Stimulated activated CD4-positive, alpha-beta T cell treated with anti-CD3 and anti-CD28 coated beads, TNF-alpha, amount 100 ng/mL, for 4 hours (primary cell): ENCODE data around the gene NOSTRIN.
"Not testable (repeated sequence)": the region's sequence is repeated elsewhere in the genome, so short reads cannot be mapped to it uniquely, and the experiment has no call there.

Source experiments
- DNase-seq, 3 experiments: peaks; one replicate each; pipeline ENCODE4 v3.0.0-alpha.2; 2020; ENCODE audit warnings: low read depth in 3 of 3

The NOSTRIN gene

GRCh38 chr2:168789776-168790175, 12.7 kb upstream of the NOSTRIN start:
- DNase-seq, result no peak

DNA sequence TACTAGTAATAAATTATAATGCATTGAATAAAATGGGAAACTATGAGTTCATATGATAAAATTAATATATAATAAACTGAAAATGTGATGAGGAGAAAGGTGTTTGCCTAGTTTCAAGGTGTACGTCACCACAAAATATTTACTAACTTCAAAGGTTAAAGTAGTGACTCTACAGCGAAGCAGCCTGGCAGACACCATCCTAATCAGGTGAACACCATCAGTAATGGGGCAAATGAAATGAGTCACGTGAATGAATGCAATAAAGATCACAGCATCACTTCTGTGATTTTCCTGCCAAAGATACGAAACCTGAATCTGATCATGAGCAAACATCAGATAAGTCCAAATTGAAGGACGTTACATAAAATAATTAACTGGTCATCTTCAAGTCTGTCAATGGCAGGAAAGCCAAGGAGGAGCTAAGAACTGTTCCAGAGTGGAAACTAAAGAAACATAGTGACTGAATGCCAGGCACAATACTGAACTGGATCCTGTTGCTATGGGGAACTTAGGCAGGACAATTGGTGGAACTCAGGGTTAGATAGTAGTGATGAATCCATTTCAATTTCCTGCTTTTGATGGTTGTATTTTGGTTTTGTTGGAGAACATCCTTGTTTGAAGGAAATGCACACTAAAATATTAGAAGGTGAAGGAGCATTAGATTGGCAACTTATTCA, 12.1 kb upstream of the NOSTRIN start:
- no peak for DNase-seq

- not testable (repeated sequence) for DNase-seq
Observed at GRCh38 chr2:168791140-168791539, 11.3 kb upstream of the NOSTRIN start.

DNA sequence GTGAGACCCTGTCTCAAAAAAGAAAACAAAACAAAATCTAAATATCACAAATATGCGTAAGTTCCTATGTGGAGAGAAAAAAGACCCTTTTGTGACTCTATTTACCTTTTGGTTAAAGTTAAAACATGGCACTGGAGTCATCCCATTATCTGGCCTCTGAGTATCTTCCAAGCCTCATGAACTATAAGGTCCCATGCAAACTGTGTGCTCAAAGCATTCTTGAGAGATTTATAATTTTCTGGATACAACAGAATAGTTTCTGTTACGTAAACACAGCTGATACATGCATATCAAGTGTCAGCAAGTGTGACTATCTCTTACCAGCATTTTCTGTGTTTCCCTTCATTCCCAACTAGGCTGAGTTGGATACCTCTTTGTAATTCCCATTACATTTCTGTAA, 8.8 kb upstream of the NOSTRIN start:
- no peak for DNase-seq

DNA sequence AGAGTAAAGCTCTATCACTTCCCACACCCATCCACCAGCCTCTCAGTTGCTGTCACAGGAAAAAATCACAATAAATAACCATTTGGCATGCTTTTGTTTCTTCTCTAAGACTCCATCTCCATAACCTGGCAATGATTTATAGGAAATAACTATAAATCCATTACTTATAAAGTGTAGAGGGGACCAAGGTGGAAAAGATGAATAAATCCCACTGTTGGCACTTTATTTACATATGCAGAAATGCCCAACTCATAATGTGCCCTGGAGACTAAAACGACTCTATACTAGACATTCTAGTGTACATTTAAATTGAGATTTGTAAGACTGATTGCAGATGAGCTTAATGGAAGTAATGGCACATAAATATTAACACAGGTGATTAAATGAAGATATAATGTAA, 7.5 kb upstream of the NOSTRIN start:
- no peak for DNase-seq

DNA sequence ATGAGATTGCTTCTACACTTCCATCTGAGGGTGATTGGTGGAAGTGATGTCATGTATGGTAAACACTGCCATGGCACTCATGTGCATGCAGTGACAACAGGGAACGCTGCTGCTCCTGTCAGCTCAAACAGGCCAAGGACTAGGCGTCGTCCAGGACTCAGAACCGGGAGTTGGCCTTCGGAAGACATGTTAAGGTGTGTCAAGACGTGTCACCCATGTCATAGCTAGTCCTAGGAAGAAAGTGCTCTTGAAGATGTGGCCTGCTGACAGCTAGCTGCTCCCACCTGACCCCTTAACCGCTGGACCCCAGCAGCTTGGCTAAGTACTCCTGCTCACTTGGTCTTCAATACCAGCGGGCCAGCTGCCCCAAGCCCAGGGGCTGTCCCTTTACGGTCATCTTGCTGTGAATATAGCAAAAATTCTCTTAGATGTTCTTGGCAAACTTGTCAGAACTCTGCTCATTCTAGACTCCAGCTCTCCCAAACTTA, 6.3 kb upstream of the NOSTRIN start:
- no peak for DNase-seq

DNA sequence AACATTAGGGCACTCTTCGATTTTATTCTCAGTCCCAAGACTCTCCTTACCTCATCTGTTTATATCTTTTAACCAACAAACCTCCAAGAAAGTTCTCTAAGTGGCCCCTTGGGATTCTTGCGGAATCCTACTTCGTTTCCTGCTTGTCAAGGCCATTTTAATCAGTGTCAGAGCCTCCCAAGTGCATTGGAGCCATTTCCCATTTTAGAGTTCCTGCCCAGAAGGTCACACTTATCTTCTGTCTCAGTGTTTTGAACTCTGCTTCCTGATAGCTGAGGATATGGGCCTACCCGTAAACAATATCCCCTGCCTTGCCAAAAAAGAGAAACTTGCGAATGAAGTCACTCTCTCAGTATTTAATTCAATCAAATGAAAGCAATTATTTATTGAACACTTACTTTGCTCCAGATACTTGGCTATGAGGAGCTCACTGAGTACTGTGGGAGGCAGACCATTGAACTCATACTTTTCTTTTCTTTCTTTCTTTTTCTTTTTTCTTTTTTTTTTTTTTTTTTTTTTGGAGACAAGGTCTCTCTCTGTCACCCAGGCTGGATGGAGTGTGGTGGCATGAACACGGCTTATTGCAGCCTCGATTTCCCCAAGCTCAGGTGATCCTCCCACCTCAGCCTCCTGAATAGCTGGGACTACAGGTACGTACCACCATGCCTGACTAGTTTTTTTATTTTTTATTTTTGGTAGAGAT, 5.7 kb upstream of the NOSTRIN start:
- no peak for DNase-seq

GRCh38 chr2:168797286-168797655, 5.2 kb upstream of the NOSTRIN start:
- no peak for DNase-seq

DNA sequence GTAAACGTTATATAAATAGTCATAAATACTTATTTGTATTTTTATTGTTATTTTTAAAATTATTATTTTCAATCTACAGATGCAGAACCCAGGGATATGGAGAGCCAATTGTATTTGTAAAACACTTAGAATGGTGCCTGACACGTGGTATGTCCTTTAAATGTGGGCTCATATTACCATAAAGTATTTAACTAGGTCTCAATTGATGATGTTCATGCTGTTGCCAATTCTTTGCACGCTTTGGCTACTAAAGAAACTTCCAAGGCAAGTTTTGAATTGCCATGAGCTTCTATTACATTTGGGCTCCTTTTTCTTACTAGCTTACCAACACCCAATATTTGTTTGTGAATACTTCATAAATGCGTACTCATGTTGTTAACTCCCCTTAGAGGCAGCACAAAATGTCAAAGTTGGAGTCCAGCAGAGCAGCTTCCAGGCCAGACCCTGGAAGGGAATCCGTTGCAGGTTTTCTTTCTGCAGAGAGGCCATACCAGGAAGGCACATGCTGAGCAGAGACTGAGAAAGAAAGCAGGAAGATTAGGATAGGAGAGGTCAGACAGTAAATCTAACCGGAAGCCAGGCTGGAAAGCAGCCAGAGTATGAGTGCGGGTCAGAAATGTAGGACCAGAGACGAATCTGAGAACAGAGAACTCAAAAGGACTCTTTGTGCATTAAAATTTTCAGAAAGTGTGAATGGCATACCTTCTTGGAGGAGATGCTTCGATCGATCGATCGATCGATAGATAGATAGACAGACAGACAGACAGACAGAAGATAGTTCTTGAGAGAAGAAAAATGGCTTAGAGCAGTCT, 4.2 kb upstream of the NOSTRIN start:
- DNase-seq, result no peak

DNA sequence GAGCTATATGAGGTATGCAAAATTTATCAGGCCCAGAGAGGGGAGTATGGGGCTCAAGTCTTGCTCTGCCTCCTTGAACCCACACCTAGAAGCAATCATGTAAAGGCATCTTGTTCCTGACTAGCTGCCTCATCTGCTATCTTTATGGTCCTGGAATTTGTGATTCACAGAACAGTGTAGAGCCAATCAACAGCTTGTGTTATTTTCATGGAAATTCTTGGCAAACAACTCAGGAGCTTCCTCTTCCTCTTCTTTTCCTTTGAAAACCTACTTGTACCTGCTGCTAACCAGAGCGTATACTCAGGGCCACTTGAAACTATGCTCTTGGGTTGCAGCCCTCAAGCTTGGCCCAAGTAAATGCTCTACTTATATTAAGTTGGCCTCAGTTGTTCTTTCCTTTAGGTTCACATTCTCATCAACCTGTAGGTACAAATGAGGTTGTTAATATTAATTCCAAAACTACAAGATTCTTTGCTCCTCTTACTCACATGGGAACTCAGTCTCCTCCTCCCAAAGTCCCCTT, 3.5 kb upstream of the NOSTRIN start:
- no peak for DNase-seq

- no peak for DNase-seq
Observed at GRCh38 chr2:168801471-168801870, 966 bp upstream of the NOSTRIN start.

- no peak for DNase-seq
Observed at GRCh38 chr2:168802859-168803725, 655 bp downstream of the NOSTRIN start.

DNA sequence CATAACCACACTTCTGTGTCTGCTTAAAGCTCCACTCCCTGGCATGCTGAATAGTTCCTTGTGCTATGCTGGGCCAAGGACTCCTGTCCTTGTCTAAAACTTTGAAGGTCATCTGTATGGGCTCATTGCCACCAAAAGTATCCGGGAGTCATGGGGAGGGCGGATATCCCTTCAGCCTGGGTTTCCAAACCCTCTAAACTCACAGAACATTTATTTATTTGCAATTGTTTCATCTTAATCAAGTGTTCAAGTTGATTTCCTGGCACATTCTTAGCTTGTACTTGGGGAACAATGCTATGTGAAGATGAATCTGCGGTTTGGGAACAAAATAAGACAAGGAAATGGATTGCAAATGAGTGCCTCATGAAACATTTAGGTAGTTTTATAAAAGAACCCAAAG, 1.8 kb downstream of the NOSTRIN start:
- DNase-seq, result no peak

DNA sequence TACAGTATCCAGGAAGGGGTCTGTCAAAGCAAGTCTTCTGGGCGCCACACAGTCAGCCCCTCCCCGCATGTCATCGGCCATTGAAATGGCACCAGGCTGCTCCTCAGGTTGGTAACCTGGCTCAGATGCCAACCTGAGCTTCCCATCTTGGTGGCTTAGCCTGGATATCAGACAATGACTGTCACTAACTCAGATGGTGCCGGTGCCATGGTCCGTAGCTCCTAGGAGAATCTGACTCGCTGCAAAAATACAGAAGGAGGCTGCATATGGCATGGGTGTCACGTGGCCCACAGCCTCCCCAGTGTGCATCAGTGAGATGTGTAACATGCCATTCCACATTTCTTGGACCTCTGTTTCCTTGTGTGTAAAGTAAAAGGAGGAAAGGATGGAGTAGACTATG, 3.2 kb downstream of the NOSTRIN start:
- no peak for DNase-seq

GRCh38 chr2:168809537-168809936, 7.1 kb downstream of the NOSTRIN start:
- DNase-seq, result no peak

GRCh38 chr2:168810235-168810634, 7.8 kb downstream of the NOSTRIN start:
- DNase-seq, result no peak

- DNase-seq, result no peak
Observed at GRCh38 chr2:168811696-168812095, 9.3 kb downstream of the NOSTRIN start.

GRCh38 chr2:168814046-168814445, 11.6 kb downstream of the NOSTRIN start:
- DNase-seq, result no peak

GRCh38 chr2:168814939-168815907, 12.8 kb downstream of the NOSTRIN start:
- DNase-seq, result no peak

- DNase-seq, result no peak
Observed at GRCh38 chr2:168816369-168816768, 13.9 kb downstream of the NOSTRIN start.
